ENCODE results near the gene SEMA3G. TPM values are rescaled to one million over a fixed set of nuclear protein-coding genes. Genes with fewer than 3 reads are reported as not detected.
A peak's percentile ranks its signal among the peaks of the same experiment; 100 is the strongest.

SEMA3G gene
- total RNA-seq, 4 donors from 2014 or later, result 4.4 to 91.2 (median 16.7) TPM

DNA sequence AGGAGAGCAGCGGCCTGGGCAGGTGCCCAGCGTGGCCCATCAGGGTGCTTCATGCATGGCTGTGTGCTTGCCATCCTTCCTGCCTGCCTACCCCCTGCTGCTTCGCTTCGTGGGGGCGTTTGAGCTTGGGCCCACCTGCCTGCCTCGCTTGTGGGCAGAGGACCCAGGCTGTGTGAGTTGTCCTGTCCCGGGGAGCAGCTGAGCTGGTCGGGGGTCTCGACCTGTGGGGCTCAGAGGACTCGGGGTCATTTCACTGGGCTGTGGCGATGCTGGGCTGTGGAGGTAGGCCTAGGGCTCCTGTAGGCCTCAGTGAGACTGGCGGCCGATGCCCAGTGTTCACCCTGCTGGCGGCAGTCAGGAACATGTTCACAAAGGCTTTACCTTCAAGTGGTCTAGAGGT lies 38.2 kb upstream of the SEMA3G start:
- Histone ChIP-seq H3K27me3 (no peaks in the 10 kb centered on the region), H3K4me3 (no peak overlapping the region), H3K36me3 (no peaks in the 10 kb centered on the region), H3K4me1 (peaks cover 0 to 8% of the 10 kb centered on the region in 2 donors), H3K9me3 (no peaks in the 10 kb centered on the region), H3K27ac (peak overlapping the region; percentile 61 to 84)
- TF ChIP-seq, protein P1, sequence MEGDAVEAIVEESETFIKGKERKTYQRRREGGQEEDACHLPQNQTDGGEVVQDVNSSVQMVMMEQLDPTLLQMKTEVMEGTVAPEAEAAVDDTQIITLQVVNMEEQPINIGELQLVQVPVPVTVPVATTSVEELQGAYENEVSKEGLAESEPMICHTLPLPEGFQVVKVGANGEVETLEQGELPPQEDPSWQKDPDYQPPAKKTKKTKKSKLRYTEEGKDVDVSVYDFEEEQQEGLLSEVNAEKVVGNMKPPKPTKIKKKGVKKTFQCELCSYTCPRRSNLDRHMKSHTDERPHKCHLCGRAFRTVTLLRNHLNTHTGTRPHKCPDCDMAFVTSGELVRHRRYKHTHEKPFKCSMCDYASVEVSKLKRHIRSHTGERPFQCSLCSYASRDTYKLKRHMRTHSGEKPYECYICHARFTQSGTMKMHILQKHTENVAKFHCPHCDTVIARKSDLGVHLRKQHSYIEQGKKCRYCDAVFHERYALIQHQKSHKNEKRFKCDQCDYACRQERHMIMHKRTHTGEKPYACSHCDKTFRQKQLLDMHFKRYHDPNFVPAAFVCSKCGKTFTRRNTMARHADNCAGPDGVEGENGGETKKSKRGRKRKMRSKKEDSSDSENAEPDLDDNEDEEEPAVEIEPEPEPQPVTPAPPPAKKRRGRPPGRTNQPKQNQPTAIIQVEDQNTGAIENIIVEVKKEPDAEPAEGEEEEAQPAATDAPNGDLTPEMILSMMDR (IDR thresholded peaks at IDR 0.05), result no peak
- TF ChIP-seq POLR2A (IDR thresholded peaks at IDR 0.05), result no peak
- no peak for DNase-seq
- intact Hi-C loops (cut with DNase I; ENCODE audit: low total_unique reads), result no loop called here

DNA sequence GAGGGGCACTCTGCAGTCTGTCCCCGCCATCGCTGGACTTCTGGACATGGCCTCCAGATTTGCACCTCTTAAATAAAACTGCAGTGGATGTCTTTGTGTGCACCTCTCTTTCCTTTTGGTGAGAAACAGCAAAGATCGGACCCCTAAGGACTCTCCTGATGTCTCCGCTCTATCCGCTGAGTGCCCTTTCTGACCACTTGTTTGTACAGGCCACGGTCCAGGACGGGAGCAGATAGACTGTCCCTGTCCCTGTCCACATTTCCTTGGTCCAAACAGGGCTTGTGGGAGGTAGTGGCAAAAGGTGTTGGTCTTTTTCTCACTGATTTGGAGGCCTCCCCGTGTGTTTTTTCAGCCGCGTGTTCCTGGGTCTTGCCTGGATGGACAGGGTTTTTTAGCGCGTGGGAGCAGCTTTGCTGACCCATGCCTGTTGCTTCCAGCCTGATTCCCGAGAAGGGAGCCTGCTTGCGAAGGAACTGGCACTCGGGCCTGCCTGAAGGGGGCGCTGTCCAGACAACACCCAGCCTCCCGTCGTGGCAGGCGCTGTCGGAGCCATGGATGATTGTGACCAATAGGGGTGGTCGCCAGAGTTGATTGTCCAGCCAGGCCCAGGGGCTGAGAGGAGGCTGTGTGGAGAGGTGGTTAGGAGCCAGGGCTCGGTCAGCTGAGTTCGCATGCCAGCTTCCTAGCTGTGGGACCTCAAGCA lies 37.1 kb upstream of the SEMA3G start:
- Histone ChIP-seq H3K9me3 (no peaks in the 10 kb centered on the region), H3K36me3 (no peaks in the 10 kb centered on the region), H3K4me1 (peaks cover 0 to 8% of the 10 kb centered on the region in 2 donors), H3K27ac (no peak overlapping the region), H3K27me3 (no peaks in the 10 kb centered on the region), H3K4me3 (no peak overlapping the region)
- DNase-seq, result no peak
- intact Hi-C loops (cut with DNase I; ENCODE audit: low total_unique reads), result no loop called here
- TF ChIP-seq, protein P1 (IDR thresholded peaks at IDR 0.05), result peak in 1 of 4 experiments; percentile 15
- TF ChIP-seq POLR2A (IDR thresholded peaks at IDR 0.05), result no peak

DNA sequence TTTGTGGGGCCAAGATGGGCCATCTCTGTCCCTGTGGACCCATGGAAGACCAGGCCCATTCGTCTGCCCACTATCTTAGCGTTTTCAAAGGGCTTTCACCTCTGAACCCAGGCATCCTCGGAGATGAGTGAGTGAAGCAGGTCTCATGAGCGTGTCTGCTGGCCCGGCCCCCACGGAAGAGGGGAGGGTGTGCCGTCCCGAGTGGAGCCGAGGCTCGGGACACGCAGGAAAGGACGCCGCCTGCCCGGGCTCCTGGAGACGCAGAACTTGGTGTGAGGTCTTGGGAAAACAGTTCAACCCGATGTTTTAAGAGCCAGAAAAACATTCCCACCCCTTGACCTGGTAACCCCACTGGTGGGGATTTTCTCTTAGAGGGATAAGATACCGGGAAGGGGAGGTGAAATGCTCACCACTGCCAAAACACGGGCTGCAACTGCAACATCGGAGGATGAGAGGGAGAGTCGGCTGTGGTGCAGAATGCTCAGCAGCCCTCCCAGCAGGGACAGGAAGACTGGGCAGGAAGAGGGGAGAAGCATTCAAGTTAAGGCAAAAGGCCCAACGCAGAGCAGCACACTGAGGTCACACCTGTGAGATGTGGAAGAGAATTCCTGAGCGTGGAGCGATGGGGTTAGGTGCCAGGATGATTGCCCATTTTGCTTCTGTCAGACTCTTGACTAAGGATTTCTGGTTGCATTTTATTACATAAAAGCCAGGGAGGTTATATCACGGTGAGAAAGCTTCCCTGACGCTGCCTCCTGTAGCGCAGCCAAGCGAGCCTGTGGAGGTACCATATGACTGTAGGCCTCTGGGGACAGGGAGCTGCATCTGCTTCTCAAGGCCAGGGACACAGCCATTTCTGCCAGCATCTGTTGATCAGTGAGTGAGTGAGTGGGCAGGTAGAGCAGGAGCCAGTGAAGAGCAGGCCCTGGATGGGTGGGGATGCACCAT lies 36.1 kb upstream of the SEMA3G start:
- Histone ChIP-seq H3K27ac (no peak overlapping the region), H3K9me3 (no peaks in the 10 kb centered on the region), H3K27me3 (no peaks in the 10 kb centered on the region), H3K4me3 (no peak overlapping the region), H3K36me3 (no peaks in the 10 kb centered on the region), H3K4me1 (peaks cover 0 to 8% of the 10 kb centered on the region in 2 donors)
- TF ChIP-seq, protein P1 (IDR thresholded peaks at IDR 0.05), result no peak
- TF ChIP-seq POLR2A (IDR thresholded peaks at IDR 0.05), result no peak
- DNase-seq, result no peak
- intact Hi-C loops (cut with DNase I; ENCODE audit: low total_unique reads), result no loop called here

DNA sequence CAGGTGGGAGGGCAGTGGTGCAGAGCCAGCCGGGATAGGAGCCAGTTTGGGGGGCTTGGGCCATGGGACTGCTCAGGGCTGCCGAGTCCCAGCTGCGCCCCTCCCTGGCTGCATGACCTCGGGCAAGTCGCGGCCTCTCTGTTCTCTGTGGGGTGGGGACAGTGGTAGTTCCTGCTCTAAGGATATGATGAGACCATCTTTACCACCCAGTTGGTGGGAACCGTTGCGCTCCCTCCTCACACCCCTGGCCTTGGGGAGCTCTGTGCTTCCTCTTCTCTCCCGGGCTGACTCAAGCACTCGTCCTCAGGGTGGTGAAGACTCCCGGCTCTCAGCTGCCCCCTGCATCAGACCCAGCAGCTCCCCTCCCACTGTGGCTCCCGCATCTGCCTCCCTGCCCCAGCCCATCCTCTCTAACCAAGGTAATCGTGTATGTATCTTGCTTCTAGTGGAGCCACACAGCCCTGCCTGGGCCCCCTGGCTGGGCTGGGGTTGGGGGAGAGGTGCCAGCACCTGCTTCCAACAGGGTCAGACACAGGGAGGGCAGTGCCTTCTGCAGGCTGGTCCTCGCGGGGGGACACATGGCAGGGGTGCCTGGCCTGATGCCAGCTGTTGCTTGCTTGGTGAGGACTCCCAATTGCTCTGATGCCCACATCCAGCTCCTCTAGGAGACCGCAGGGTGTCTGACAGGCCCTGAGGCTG lies 35.1 kb upstream of the SEMA3G start:
- no peak for TF ChIP-seq POLR2A (IDR thresholded peaks at IDR 0.05)
- TF ChIP-seq, protein P1 (IDR thresholded peaks at IDR 0.05), result no peak
- Histone ChIP-seq H3K36me3 (no peaks in the 10 kb centered on the region), H3K4me1 (peaks cover 0 to 8% of the 10 kb centered on the region in 2 donors), H3K9me3 (no peaks in the 10 kb centered on the region), H3K4me3 (no peak overlapping the region), H3K27me3 (no peaks in the 10 kb centered on the region), H3K27ac (no peak overlapping the region)
- DNase-seq, result no peak
- intact Hi-C loops (cut with DNase I; ENCODE audit: low total_unique reads), result no loop called here

Measured in uterus (tissue), 4 donors.